Kidney epithelial cell (primary cell): Measurements from ENCODE around the gene SETD7. TPM values are rescaled to one million over a fixed set of nuclear protein-coding genes. Genes with fewer than 3 reads are reported as not detected.
"Not testable (repeated sequence)": the region's sequence is repeated elsewhere in the genome, so short reads cannot be mapped to it uniquely, and the experiment has no call there.

Source experiments
- DNase-seq: peaks from one replicate; pipeline ENCODE4 v3.0.0-alpha.2; 2010; ENCODE audit warnings: low read depth
- H3K27me3 ChIP-seq: 2 replicates; pipeline ENCODE4 v1.6.0; 2011; ENCODE audit warnings: low read length; ENCODE audit not compliant: control insufficient read depth, insufficient read depth
- H3K36me3 ChIP-seq: 2 replicates; pipeline ENCODE4 v1.5.1; 2011; ENCODE audit warnings: low read length; ENCODE audit not compliant: control insufficient read depth, insufficient read depth
- H3K4me3 ChIP-seq: 2 replicates; pipeline ENCODE4 v1.5.1; 2011; ENCODE audit warnings: low read depth, mild to moderate bottlenecking, control low read depth, low read length
- total RNA-seq: library from RNA; depleted of rRNA; stranded (reverse); fragments of >200 nt; gene quantifications from 2 replicates; pipeline ENCODE4 v1.2.3, GENCODE V29; 2015
- TF ChIP-seq, protein P1 (sequence below): IDR thresholded peaks from 2 replicates; pipeline ENCODE4 v1.5.1; 2011; ENCODE audit warnings: mild to moderate bottlenecking, moderate library complexity, low read length, control low read depth, inconsistent platforms; ENCODE audit not compliant: insufficient read depth, poor library complexity, severe bottlenecking

SETD7 gene
- total RNA-seq, 1 donor from 2014 or later, result 37.7 TPM

DNA sequence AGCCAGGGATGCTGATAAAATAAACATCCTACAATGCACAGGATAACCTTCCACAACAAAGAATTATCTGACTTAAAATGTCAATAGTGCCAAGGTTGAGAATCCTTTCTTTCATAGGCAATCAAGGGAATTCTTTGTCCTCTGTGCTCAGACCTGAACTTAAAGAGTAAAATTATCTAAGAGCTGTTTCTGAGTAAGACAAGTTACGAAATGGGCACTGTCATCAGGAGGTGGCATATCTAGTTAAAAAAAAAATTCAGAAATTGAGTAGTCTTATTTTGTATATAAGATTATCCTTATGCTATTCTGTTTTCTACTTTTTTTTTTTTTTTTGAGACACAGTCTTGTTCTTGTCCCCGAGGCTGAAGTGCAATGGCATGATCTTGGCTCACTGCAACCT, 105.4 kb downstream of the SETD7 start:
- Histone ChIP-seq H3K36me3 (no peaks in the 10 kb centered on the region), H3K4me3 (no peak overlapping the region), H3K27me3 (no peaks in the 10 kb centered on the region)
- TF ChIP-seq, protein P1, sequence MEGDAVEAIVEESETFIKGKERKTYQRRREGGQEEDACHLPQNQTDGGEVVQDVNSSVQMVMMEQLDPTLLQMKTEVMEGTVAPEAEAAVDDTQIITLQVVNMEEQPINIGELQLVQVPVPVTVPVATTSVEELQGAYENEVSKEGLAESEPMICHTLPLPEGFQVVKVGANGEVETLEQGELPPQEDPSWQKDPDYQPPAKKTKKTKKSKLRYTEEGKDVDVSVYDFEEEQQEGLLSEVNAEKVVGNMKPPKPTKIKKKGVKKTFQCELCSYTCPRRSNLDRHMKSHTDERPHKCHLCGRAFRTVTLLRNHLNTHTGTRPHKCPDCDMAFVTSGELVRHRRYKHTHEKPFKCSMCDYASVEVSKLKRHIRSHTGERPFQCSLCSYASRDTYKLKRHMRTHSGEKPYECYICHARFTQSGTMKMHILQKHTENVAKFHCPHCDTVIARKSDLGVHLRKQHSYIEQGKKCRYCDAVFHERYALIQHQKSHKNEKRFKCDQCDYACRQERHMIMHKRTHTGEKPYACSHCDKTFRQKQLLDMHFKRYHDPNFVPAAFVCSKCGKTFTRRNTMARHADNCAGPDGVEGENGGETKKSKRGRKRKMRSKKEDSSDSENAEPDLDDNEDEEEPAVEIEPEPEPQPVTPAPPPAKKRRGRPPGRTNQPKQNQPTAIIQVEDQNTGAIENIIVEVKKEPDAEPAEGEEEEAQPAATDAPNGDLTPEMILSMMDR, result no peak
- no peak for DNase-seq

- H3K4me3 ChIP-seq, H3K36me3 ChIP-seq, H3K27me3 ChIP-seq, DNase-seq: not testable (repeated sequence)
Measured at GRCh38 chr4:139447078-139447477, 108.9 kb downstream of the SETD7 start.

Other genes with a start within 250 kb of the SETD7 start
- gene RAB33B, start 102.1 kb downstream of the SETD7 start, total RNA-seq, result 9.3 and 9.6 TPM in 2 replicates
- 29.8 and 35.8 TPM in 2 replicates for gene MGST2, start 109.6 kb upstream of the SETD7 start, total RNA-seq